Activated CD4-positive, alpha-beta T cell treated with anti-CD3 and anti-CD28 coated beads, Interleukin-2, Interleukin-6, amounts not matched to agents 100 ng/mL and 50 ng/mL, durations not matched to agents 16 hours and 8 hours (primary cell): ENCODE measurements around the gene ZNF277.
"Not testable (repeated sequence)": the region's sequence is repeated elsewhere in the genome, so short reads cannot be mapped to it uniquely, and the experiment has no call there.

ENCODE experiments used
- DNase-seq: peaks from one replicate; pipeline ENCODE4 v3.0.0-alpha.2; 2020

Gene ZNF277

GRCh38 chr7:112212571-112212970 is 6.1 kb downstream of the ZNF277 start:
- no peak for DNase-seq

GRCh38 chr7:112213735-112214134 is 7.2 kb downstream of the ZNF277 start:
- DNase-seq, result no peak

GRCh38 chr7:112214268-112214667 is 7.8 kb downstream of the ZNF277 start:
- no peak for DNase-seq

GRCh38 chr7:112214883-112215282 is 8.4 kb downstream of the ZNF277 start:
- no peak for DNase-seq

GRCh38 chr7:112215787-112216186 is 9.3 kb downstream of the ZNF277 start:
- DNase-seq, result no peak

GRCh38 chr7:112220877-112221434 is 14.5 kb downstream of the ZNF277 start:
- no peak for DNase-seq

- DNase-seq, result no peak
These were observed 16.8 kb downstream of the ZNF277 start for GRCh38 chr7:112223310-112223709.

GRCh38 chr7:112224186-112224585 is 17.7 kb downstream of the ZNF277 start:
- DNase-seq, result no peak

GRCh38 chr7:112225006-112225405 is 18.5 kb downstream of the ZNF277 start:
- no peak for DNase-seq

- DNase-seq, result no peak
These were observed 20.3 kb downstream of the ZNF277 start for GRCh38 chr7:112226701-112227276.

- no peak for DNase-seq
These were observed 22.1 kb downstream of the ZNF277 start for GRCh38 chr7:112228632-112229031.

GRCh38 chr7:112232212-112232978 is 25.9 kb downstream of the ZNF277 start:
- no peak for DNase-seq

GRCh38 chr7:112233048-112233697 is 26.7 kb downstream of the ZNF277 start:
- DNase-seq, result no peak

GRCh38 chr7:112234147-112234546 is 27.7 kb downstream of the ZNF277 start:
- DNase-seq, result no peak

- no peak for DNase-seq
These were observed 30.1 kb downstream of the ZNF277 start for GRCh38 chr7:112236597-112236996.

- DNase-seq, result no peak
These were observed 31.8 kb downstream of the ZNF277 start for GRCh38 chr7:112238330-112238729.

- no peak for DNase-seq
These were observed 32.5 kb downstream of the ZNF277 start for GRCh38 chr7:112238852-112239610.

- DNase-seq, result no peak
These were observed 42.1 kb downstream of the ZNF277 start for GRCh38 chr7:112248598-112248997.

- not testable (repeated sequence) for DNase-seq
These were observed 43.5 kb downstream of the ZNF277 start for GRCh38 chr7:112249967-112250366.

- DNase-seq, result no peak
These were observed 45.6 kb downstream of the ZNF277 start for GRCh38 chr7:112252141-112252540.

GRCh38 chr7:112252691-112253090 is 46.2 kb downstream of the ZNF277 start:
- DNase-seq, result no peak

- DNase-seq, result no peak
These were observed 47.7 kb downstream of the ZNF277 start for GRCh38 chr7:112254156-112254555.
